Keratinocyte (primary cell): ENCODE measurements around the gene KLHDC4. TPM values are rescaled to one million over a fixed set of nuclear protein-coding genes. Genes with fewer than 3 reads are reported as not detected.

ENCODE experiments used
- DNase-seq: peaks from one replicate; pipeline ENCODE4 v3.0.0-alpha.2; 2011; ENCODE audit warnings: low read depth, missing footprints, low spot score
- FAIRE-seq: peaks from 2 replicates; lab custom pipeline; 2011; peaks lifted over from hg19 to GRCh38; lab: Jason Lieb, UNC
- H2AFZ ChIP-seq: 2 replicates; pipeline ENCODE4 v1.6.0; 2012; ENCODE audit warnings: low read length, control low read depth, inconsistent platforms; ENCODE audit not compliant: control insufficient read depth
- H3K27ac ChIP-seq: 2 replicates; pipeline ENCODE4 v1.5.1; 2011; ENCODE audit warnings: low read length; ENCODE audit not compliant: control insufficient read depth, insufficient read depth
- H3K27me3 ChIP-seq: 3 replicates; pipeline ENCODE4 v1.6.0; 2011; ENCODE audit warnings: low read length; ENCODE audit not compliant: control insufficient read depth, insufficient read depth; ENCODE audit errors: extremely low read depth
- H3K36me3 ChIP-seq, 2 experiments: 2 replicates in 1 of 2; 3 replicates in 1 of 2; pipeline ENCODE4 v1.5.1; 2011; ENCODE audit warnings: low read length in 2 of 2, mild to moderate bottlenecking in 1 of 2; ENCODE audit not compliant: control insufficient read depth in 2 of 2, insufficient read depth in 2 of 2; ENCODE audit errors: extremely low read depth in 1 of 2
- H3K4me1 ChIP-seq: 3 replicates; pipeline ENCODE4 v1.5.1; 2011; ENCODE audit warnings: low read length; ENCODE audit not compliant: control insufficient read depth, insufficient read depth; ENCODE audit errors: extremely low read depth
- H3K4me2 ChIP-seq: 3 replicates; pipeline ENCODE4 v1.6.0; 2011; ENCODE audit warnings: low read depth, low read length; ENCODE audit not compliant: control insufficient read depth, insufficient read depth; ENCODE audit errors: extremely low read depth
- H3K4me3 ChIP-seq, 3 experiments: fragments of 200-600 bp in 1 of 3; sonication (generic) in 1 of 3; 2 replicates in 2 of 3; 3 replicates in 1 of 3; pipeline ENCODE4 v1.5.1; 2011 to 2016; ENCODE audit warnings: low read length in 3 of 3, mild to moderate bottlenecking in 3 of 3, control low read depth in 2 of 3, inconsistent platforms in 1 of 3, low read depth in 1 of 3, mixed read lengths in 1 of 3, mixed run types in 1 of 3, moderate library complexity in 1 of 3; ENCODE audit not compliant: control insufficient read depth in 2 of 3, insufficient read depth in 2 of 3; ENCODE audit errors: extremely low read depth in 1 of 3
- H3K79me2 ChIP-seq: 2 replicates; pipeline ENCODE4 v1.6.0; 2012; ENCODE audit warnings: low read length; ENCODE audit not compliant: control insufficient read depth, insufficient read depth
- H3K9ac ChIP-seq: 3 replicates; pipeline ENCODE4 v1.6.0; 2011; ENCODE audit warnings: low read length; ENCODE audit not compliant: control insufficient read depth, insufficient read depth; ENCODE audit errors: extremely low read depth
- H3K9me1 ChIP-seq: 3 replicates; pipeline ENCODE4 v1.6.0; 2011; ENCODE audit warnings: low read length; ENCODE audit not compliant: control insufficient read depth, insufficient read depth; ENCODE audit errors: extremely low read depth
- H3K9me3 ChIP-seq: 2 replicates; pipeline ENCODE4 v1.5.1; 2012; ENCODE audit warnings: low read depth, low read length; ENCODE audit not compliant: control insufficient read depth
- H4K20me1 ChIP-seq: 3 replicates; pipeline ENCODE4 v1.6.0; 2011; ENCODE audit warnings: low read length; ENCODE audit not compliant: control insufficient read depth, insufficient read depth; ENCODE audit errors: extremely low read depth
- CTCF ChIP-seq, 3 experiments: IDR thresholded peaks in 1 of 3; conservative IDR thresholded peaks in 1 of 3; optimal IDR thresholded peaks in 1 of 3; 2 replicates in 2 of 3; 3 replicates in 1 of 3; pipeline versions ENCODE3 to v1.5.1; 2011; ENCODE audit warnings: low read length in 3 of 3, mild to moderate bottlenecking in 3 of 3, moderate library complexity in 2 of 3, control low read depth in 1 of 3, inconsistent platforms in 1 of 3; ENCODE audit not compliant: insufficient read depth in 2 of 3; ENCODE audit errors: extremely low read depth in 1 of 3
- EZH2 ChIP-seq: IDR thresholded peaks from one replicate; pipeline ENCODE4 v1.6.1; 2012; ENCODE audit warnings: inconsistent platforms, mild to moderate bottlenecking, low read length, moderate library complexity
- dilution Hi-C: fragments of 300-500 bp; cut with MboI; formaldehyde crosslinking; loops from one replicate; pipeline ENCODE4 v1.7.0; 2020; ENCODE audit warnings: low sequenced_read_pairs; ENCODE audit not compliant: extremely low pct_ligation_motif_present
- polyA minus RNA-seq, 3 experiments: library from RNA; depleted of rRNA, polyadenylated mRNA; stranded (reverse); fragments of >200 nt; gene quantifications; 1 replicate in 1 of 3; 2 replicates in 1 of 3; 3 replicates in 1 of 3; pipeline ENCODE4 v1.2.3, GENCODE V29; 2011
- polyA plus RNA-seq, 5 experiments: library from polyadenylated mRNA; depleted of rRNA in 3 of 5; stranded (reverse) in 3 of 5; stranded (forward) in 1 of 5; unstranded in 1 of 5; fragments of >200 nt; gene quantifications; 1 replicate in 1 of 5; 2 replicates in 3 of 5; 3 replicates in 1 of 5; pipeline versions ENCODE4 v1.2.1 to v1.2.3, GENCODE V29; 2011 to 2012; ENCODE audit warnings: missing spikeins in 2 of 5, low read depth in 1 of 5, low replicate concordance in 1 of 5

KLHDC4 gene
- 13.4 to 15.3 TPM (median 13.4 TPM) in 3 replicates for polyA plus RNA-seq
- 16.2 TPM for polyA plus RNA-seq (2011; ENCODE audit: low read depth)
- 7.9 and 14.6 TPM in 2 replicates for polyA plus RNA-seq (2011; cell fraction: cytosol; rRNA removed)
- polyA plus RNA-seq (2011; cell fraction: nucleus; rRNA removed): 37.2 and 42.7 TPM in 2 replicates
- polyA plus RNA-seq (2012; ENCODE audit: low replicate concordance): 16.2 and 18.9 TPM in 2 replicates
- 8.5 to 12.7 TPM (median 11.3 TPM) in 3 replicates for polyA minus RNA-seq
- 15.3 TPM for polyA minus RNA-seq (2011; cell fraction: cytosol; rRNA and poly(A)+ RNA removed)
- 15.2 and 22.3 TPM in 2 replicates for polyA minus RNA-seq (2011; cell fraction: nucleus; rRNA and poly(A)+ RNA removed)

- H3K27me3 ChIP-seq: no peaks in the 10 kb centered on the region
- dilution Hi-C loops: no loop called here
These were observed at the start of gene KLHDC4 for GRCh38 chr16:87765776-87766484. TSS of gene KLHDC4 (minus strand) at chr16:87765986. CDS start at chr16:87765890, 96 bp downstream.

GRCh38 chr16:87815567-87815966 lies 49.8 kb upstream of the KLHDC4 start:
- Histone ChIP-seq H3K27me3 (no peaks in the 10 kb centered on the region), H3K9me3 (peaks cover 22% of the 10 kb centered on the region), H3K9me1 (no peaks in the 10 kb centered on the region), H3K79me2 (no peaks in the 10 kb centered on the region), H4K20me1 (no peaks in the 10 kb centered on the region), H3K4me1 (no peaks in the 10 kb centered on the region), H3K4me3 (no peak overlapping the region), H3K9ac (no peak overlapping the region), H3K27ac (no peak overlapping the region), H3K4me2 (no peak overlapping the region), H2AFZ (no peak overlapping the region), H3K36me3 (no peaks in the 10 kb centered on the region)
- no peak for DNase-seq
- no peak for FAIRE-seq
- dilution Hi-C loops: no loop called here
- TF ChIP-seq CTCF (optimal IDR thresholded peaks at IDR 0.05 in 1 of 3, IDR thresholded peaks at IDR 0.05 in 1 of 3, conservative IDR thresholded peaks at IDR 0.05 in 1 of 3; ENCODE audit: extremely low read depth in 1 of 3, insufficient read depth in 2 of 3, low read length in 3 of 3) (no peak), EZH2 (no peak)

More at GRCh38 chr16:87765776-87766484, at the start of gene KLHDC4:
- no peaks in the 10 kb centered on the region for H3K9me3 ChIP-seq
- peaks cover 4 to 13% of the 10 kb centered on the region in 2 experiments for H3K36me3 ChIP-seq
- H3K79me2 ChIP-seq: peaks cover 31% of the 10 kb centered on the region
- no peaks in the 10 kb centered on the region for H4K20me1 ChIP-seq
- H3K27ac ChIP-seq: peak within 1 kb of the TSS; percentile 83
- H3K9me1 ChIP-seq: no peaks in the 10 kb centered on the region
- H3K4me1 ChIP-seq: peaks cover 7% of the 10 kb centered on the region
- H2AFZ ChIP-seq: peak within 1 kb of the TSS; percentile 91
- no peak for DNase-seq
- H3K4me3 ChIP-seq: peak within 1 kb of the TSS; percentile 81 to 94 (median 94)
- no peak for TF ChIP-seq CTCF (optimal IDR thresholded peaks at IDR 0.05 in 1 of 3, IDR thresholded peaks at IDR 0.05 in 1 of 3, conservative IDR thresholded peaks at IDR 0.05 in 1 of 3; ENCODE audit: extremely low read depth in 1 of 3, insufficient read depth in 2 of 3, low read length in 3 of 3)
- no peak for TF ChIP-seq EZH2
- H3K9ac ChIP-seq: peak within 1 kb of the TSS; percentile 94
- peak within 1 kb of the TSS; percentile 87 for H3K4me2 ChIP-seq
- FAIRE-seq: no peak
